Measurements from ENCODE around the gene COX7B2.

DNA sequence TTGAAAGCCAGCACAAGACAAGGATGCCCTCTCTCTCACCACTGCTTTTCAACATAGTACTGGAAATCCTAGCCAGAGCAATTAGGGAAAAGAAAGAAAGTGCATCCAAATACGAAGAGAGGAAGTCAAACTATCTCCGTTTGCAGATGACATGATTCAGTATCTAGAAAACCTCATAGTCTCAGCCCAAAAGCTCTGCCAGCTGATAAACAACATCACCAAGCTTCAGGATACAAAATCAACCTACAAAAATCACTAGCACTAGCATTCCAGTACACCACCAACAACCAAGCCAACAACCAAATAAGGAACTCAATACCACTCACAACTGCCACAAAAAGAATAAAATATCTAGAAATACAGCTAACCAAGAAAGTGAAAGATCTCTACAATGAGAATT is 38.6 kb downstream of the COX7B2 start:
- TF ChIP-seq, protein P1, sequence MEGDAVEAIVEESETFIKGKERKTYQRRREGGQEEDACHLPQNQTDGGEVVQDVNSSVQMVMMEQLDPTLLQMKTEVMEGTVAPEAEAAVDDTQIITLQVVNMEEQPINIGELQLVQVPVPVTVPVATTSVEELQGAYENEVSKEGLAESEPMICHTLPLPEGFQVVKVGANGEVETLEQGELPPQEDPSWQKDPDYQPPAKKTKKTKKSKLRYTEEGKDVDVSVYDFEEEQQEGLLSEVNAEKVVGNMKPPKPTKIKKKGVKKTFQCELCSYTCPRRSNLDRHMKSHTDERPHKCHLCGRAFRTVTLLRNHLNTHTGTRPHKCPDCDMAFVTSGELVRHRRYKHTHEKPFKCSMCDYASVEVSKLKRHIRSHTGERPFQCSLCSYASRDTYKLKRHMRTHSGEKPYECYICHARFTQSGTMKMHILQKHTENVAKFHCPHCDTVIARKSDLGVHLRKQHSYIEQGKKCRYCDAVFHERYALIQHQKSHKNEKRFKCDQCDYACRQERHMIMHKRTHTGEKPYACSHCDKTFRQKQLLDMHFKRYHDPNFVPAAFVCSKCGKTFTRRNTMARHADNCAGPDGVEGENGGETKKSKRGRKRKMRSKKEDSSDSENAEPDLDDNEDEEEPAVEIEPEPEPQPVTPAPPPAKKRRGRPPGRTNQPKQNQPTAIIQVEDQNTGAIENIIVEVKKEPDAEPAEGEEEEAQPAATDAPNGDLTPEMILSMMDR (IDR thresholded peaks at IDR 0.05; ENCODE audit: low read depth, low read length) = no peak
- no peak for TF ChIP-seq POLR2A (IDR thresholded peaks at IDR 0.05; ENCODE audit: extremely low read depth, insufficient read length)
- TF ChIP-seq MYC (IDR thresholded peaks at IDR 0.05; ENCODE audit: low read depth, low read length) = no peak
